Cardiac muscle cell (in vitro differentiated cells and primary cell): ENCODE data around the gene CELF2. TPM values are rescaled to one million over a fixed set of nuclear protein-coding genes. Genes with fewer than 3 reads are reported as not detected.

ENCODE experiments used
- DNase-seq, 2 donors: peaks; one replicate each; pipeline versions ENCODE4 v3.0.0 to v3.0.0-alpha.2; 2010 to 2017; ENCODE audit warnings: low read depth in 1 of 2, low spot score in 1 of 2
- H3K27ac ChIP-seq: fragments of 200-600 bp; sonication (generic); 2 replicates; pipeline ENCODE4 v1.5.1; 2016
- H3K27me3 ChIP-seq: fragments of 200-600 bp; sonication (generic); 2 replicates; pipeline ENCODE4 v1.6.0; 2016; ENCODE audit warnings: control low read depth
- H3K36me3 ChIP-seq: fragments of 200-600 bp; sonication (generic); 2 replicates; pipeline ENCODE4 v1.5.1; 2016; ENCODE audit warnings: control low read depth
- H3K4me1 ChIP-seq: fragments of 200-600 bp; sonication (generic); 2 replicates; pipeline ENCODE4 v1.8.1; 2017; ENCODE audit warnings: low read depth, mild to moderate bottlenecking, mixed run types
- H3K4me3 ChIP-seq: fragments of 200-600 bp; sonication (generic); 2 replicates; pipeline ENCODE4 v1.5.1; 2016; ENCODE audit warnings: mild to moderate bottlenecking
- H3K9me3 ChIP-seq: fragments of 200-600 bp; sonication (generic); 2 replicates; pipeline ENCODE4 v1.5.1; 2017; ENCODE audit warnings: low read depth, mild to moderate bottlenecking, control low read depth
- CTCF ChIP-seq: IDR thresholded peaks from 2 replicates; pipeline ENCODE4 v1.5.1; 2012; ENCODE audit warnings: low read depth, mild to moderate bottlenecking, low read length
- polyA plus RNA-seq: library from polyadenylated mRNA; unstranded; fragments of >200 nt; fragmentation: Nextera tagmentation; extraction: Ambion mirVana; gene quantifications from 2 replicates; pipeline ENCODE4 v1.2.1, GENCODE V29; 2016
- total RNA-seq: library from RNA; depleted of rRNA; stranded (reverse); fragments of >200 nt; gene quantifications from 2 replicates; pipeline ENCODE4 v1.2.3, GENCODE V29; 2016

The CELF2 gene
- total and polyA plus RNA-seq, 2 experiments from 2014 or later = 66.9 to 82.7 TPM

- no peaks in the 10 kb centered on the region for H3K36me3 ChIP-seq
- H3K4me1 ChIP-seq = peaks cover 39% of the 10 kb centered on the region
- no peak for TF ChIP-seq CTCF
- no peak overlapping the region for H3K4me3 ChIP-seq
- DNase-seq = peak in 1 of 2 donors; percentile 28
- H3K27ac ChIP-seq = no peak overlapping the region
- H3K27me3 ChIP-seq = no peaks in the 10 kb centered on the region
- no peaks in the 10 kb centered on the region for H3K9me3 ChIP-seq
These were observed 28.5 kb downstream of the CELF2 start for GRCh38 chr10:11045995-11046775.

- Histone ChIP-seq H3K4me3 (no peak overlapping the region), H3K9me3 (no peaks in the 10 kb centered on the region), H3K36me3 (no peaks in the 10 kb centered on the region), H3K4me1 (peaks cover 41% of the 10 kb centered on the region), H3K27me3 (no peaks in the 10 kb centered on the region), H3K27ac (no peak overlapping the region)
- no peak for DNase-seq
- TF ChIP-seq CTCF = no peak
These were observed 29.1 kb downstream of the CELF2 start for GRCh38 chr10:11046776-11047160.

GRCh38 chr10:11048707-11049278 lies 31.1 kb downstream of the CELF2 start:
- Histone ChIP-seq H3K4me3 (no peak overlapping the region), H3K4me1 (peaks cover 41% of the 10 kb centered on the region), H3K9me3 (no peaks in the 10 kb centered on the region), H3K27ac (no peak overlapping the region), H3K36me3 (no peaks in the 10 kb centered on the region), H3K27me3 (no peaks in the 10 kb centered on the region)
- no peak for DNase-seq
- TF ChIP-seq CTCF = no peak

GRCh38 chr10:11049806-11050205 lies 32.1 kb downstream of the CELF2 start:
- no peaks in the 10 kb centered on the region for H3K9me3 ChIP-seq
- no peak overlapping the region for H3K4me3 ChIP-seq
- H3K4me1 ChIP-seq = peaks cover 44% of the 10 kb centered on the region
- no peaks in the 10 kb centered on the region for H3K36me3 ChIP-seq
- peak overlapping the region; percentile 86 for H3K27ac ChIP-seq
- DNase-seq = no peak
- TF ChIP-seq CTCF = no peak
- no peaks in the 10 kb centered on the region for H3K27me3 ChIP-seq

- no peak for DNase-seq
- H3K27me3 ChIP-seq = no peaks in the 10 kb centered on the region
- H3K27ac ChIP-seq = peak overlapping the region; percentile 86
- no peak for TF ChIP-seq CTCF
- peaks cover 44% of the 10 kb centered on the region for H3K4me1 ChIP-seq
- H3K36me3 ChIP-seq = no peaks in the 10 kb centered on the region
- H3K4me3 ChIP-seq = no peak overlapping the region
- no peaks in the 10 kb centered on the region for H3K9me3 ChIP-seq
These were observed 32.9 kb downstream of the CELF2 start for GRCh38 chr10:11050301-11051287.
